ENCODE measurements around the gene KIF21A. TPM values are rescaled to one million over a fixed set of nuclear protein-coding genes. Genes with fewer than 3 reads are reported as not detected.

The KIF21A gene
- total and polyA plus RNA-seq, 2 of the 13 experiments (the other 11 are each of a cell fraction or from before 2014, with no cell fraction given): 20.6 to 39.7 TPM

DNA sequence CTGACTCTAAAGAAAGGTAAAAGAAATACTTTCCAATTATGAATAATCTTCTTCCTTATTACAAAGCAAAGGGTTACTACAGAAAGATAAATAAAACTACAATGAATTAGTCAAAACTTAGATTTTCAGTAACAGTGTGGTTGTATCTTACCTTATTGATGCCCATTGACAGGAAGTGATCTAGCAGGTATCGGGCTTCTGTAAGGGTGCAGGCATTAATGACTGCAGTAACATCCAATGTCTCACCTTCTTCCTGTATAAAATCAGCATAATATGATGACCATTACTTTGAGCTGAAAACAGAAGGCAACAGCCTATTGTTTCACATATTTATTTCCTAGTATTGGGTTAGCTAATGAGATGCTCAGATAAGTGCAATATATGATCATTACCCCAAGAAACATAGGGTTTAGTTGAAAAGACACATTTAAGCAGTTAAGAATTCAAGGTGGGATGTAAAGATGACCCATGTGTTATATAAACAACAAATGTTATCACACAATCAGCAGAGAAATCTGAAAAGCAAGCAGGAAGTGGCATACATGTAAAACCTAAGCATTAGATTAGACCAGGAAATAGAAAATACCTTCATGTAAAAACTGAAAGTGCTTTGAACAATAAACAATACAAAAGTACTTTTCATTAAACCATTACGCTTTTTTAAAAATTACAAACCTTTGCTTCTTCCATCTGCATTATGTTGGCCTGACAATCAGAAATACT is 111.2 kb downstream of the KIF21A start (continued):
- TF ChIP-seq, protein P1, sequence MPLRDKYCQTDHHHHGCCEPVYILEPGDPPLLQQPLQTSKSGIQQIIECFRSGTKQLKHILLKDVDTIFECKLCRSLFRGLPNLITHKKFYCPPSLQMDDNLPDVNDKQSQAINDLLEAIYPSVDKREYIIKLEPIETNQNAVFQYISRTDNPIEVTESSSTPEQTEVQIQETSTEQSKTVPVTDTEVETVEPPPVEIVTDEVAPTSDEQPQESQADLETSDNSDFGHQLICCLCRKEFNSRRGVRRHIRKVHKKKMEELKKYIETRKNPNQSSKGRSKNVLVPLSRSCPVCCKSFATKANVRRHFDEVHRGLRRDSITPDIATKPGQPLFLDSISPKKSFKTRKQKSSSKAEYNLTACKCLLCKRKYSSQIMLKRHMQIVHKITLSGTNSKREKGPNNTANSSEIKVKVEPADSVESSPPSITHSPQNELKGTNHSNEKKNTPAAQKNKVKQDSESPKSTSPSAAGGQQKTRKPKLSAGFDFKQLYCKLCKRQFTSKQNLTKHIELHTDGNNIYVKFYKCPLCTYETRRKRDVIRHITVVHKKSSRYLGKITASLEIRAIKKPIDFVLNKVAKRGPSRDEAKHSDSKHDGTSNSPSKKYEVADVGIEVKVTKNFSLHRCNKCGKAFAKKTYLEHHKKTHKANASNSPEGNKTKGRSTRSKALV (CRISPR knock-in tag; IDR thresholded peaks at IDR 0.05): no peak

DNA sequence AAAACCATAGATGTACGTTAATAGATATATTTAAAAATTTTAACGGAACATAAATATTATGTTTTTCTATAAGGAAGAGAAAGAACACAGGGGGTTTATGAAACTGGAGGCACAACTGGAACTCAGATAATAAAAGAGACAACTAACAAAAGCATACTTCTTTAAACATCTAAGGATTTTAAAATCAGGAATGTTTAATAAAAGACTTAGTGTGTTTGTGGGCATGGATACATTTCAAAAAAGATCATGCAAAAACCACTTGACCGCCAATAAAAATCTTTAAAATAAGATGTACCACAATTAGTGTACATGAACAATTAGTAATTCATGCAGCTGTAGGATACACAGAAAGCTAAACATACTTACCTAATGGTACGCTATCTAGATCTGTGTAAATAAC is 113.0 kb downstream of the KIF21A start:
- WGBS (ENCODE audit: low lambda C conversion rate): 96% methylated on average over 4 of the region's 4 CpGs
- no peak overlapping the region for H3K9ac ChIP-seq (ENCODE audit: insufficient read depth, low read depth, low read length)
- H3K9me3 ChIP-seq (ENCODE audit: low read length): no peaks in the 10 kb centered on the region
- H3K4me3 ChIP-seq (replicated peaks in 1 of 3; ENCODE audit: insufficient read depth in 1 of 3, low read depth in 2 of 3, low read length in 3 of 3): no peak overlapping the region
- H3K79me2 ChIP-seq (ENCODE audit: insufficient read depth, low read length): no peaks in the 10 kb centered on the region
- ATAC-seq: no peak
- CTCF ChIA-PET (ENCODE audit: low intra/inter-chr PET ratio, low total read pairs): no interaction called here
- intact Hi-C loops (cut with micrococcal nuclease; ENCODE audit: unreplicated experiment): no loop called here
- no peaks in the 10 kb centered on the region for H4K20me1 ChIP-seq (ENCODE audit: insufficient read depth, low read length)
- H3K4me2 ChIP-seq (ENCODE audit: low read depth, low read length): no peak overlapping the region
- peaks cover 5 to 19% of the 10 kb centered on the region in 2 experiments; a peak in 4 of 5 replicates for H3K36me3 ChIP-seq (replicated peaks in 1 of 2; ENCODE audit: control insufficient read depth in 1 of 2, insufficient read depth in 2 of 2, low read length in 2 of 2)
- no peak for DNase-seq (ENCODE audit: low spot score)
- POLR2A ChIA-PET: no interaction called here
- H3K27me3 ChIP-seq (ENCODE audit: control insufficient read depth in 1 of 2, insufficient read depth in 2 of 2, low read length in 2 of 2): no peaks in the 10 kb centered on the region
- BruUV-seq (replicated peaks): no TSS peak
- TF ChIP-seq, protein P2, sequence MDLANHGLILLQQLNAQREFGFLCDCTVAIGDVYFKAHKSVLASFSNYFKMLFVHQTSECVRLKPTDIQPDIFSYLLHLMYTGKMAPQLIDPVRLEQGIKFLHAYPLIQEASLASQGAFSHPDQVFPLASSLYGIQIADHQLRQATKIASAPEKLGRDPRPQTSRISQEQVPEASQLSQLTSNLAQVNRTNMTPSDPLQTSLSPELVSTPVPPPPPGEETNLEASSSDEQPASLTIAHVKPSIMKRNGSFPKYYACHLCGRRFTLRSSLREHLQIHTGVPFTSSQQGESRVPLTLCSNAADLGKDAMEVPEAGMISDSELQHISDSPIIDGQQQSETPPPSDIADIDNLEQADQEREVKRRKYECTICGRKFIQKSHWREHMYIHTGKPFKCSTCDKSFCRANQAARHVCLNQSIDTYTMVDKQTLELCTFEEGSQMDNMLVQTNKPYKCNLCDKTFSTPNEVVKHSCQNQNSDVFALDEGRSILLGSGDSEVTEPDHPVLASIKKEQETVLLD (CRISPR knock-in tag; IDR thresholded peaks at IDR 0.05; ENCODE audit: low read depth): no peak
- TF ChIP-seq, protein P3, sequence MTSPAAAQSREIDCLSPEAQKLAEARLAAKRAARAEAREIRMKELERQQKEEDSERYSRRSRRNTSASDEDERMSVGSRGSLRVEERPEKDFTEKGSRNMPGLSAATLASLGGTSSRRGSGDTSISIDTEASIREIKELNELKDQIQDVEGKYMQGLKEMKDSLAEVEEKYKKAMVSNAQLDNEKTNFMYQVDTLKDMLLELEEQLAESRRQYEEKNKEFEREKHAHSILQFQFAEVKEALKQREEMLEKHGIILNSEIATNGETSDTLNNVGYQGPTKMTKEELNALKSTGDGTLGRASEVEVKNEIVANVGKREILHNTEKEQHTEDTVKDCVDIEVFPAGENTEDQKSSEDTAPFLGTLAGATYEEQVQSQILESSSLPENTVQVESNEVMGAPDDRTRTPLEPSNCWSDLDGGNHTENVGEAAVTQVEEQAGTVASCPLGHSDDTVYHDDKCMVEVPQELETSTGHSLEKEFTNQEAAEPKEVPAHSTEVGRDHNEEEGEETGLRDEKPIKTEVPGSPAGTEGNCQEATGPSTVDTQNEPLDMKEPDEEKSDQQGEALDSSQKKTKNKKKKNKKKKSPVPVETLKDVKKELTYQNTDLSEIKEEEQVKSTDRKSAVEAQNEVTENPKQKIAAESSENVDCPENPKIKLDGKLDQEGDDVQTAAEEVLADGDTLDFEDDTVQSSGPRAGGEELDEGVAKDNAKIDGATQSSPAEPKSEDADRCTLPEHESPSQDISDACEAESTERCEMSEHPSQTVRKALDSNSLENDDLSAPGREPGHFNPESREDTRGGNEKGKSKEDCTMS (CRISPR knock-in tag; conservative IDR thresholded peaks at IDR 0.05): no peak
- TF ChIP-seq, protein P4, sequence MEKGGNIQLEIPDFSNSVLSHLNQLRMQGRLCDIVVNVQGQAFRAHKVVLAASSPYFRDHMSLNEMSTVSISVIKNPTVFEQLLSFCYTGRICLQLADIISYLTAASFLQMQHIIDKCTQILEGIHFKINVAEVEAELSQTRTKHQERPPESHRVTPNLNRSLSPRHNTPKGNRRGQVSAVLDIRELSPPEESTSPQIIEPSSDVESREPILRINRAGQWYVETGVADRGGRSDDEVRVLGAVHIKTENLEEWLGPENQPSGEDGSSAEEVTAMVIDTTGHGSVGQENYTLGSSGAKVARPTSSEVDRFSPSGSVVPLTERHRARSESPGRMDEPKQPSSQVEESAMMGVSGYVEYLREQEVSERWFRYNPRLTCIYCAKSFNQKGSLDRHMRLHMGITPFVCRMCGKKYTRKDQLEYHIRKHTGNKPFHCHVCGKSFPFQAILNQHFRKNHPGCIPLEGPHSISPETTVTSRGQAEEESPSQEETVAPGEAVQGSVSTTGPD (CRISPR knock-in tag; IDR thresholded peaks at IDR 0.05): no peak
- TF ChIP-seq, protein P5, sequence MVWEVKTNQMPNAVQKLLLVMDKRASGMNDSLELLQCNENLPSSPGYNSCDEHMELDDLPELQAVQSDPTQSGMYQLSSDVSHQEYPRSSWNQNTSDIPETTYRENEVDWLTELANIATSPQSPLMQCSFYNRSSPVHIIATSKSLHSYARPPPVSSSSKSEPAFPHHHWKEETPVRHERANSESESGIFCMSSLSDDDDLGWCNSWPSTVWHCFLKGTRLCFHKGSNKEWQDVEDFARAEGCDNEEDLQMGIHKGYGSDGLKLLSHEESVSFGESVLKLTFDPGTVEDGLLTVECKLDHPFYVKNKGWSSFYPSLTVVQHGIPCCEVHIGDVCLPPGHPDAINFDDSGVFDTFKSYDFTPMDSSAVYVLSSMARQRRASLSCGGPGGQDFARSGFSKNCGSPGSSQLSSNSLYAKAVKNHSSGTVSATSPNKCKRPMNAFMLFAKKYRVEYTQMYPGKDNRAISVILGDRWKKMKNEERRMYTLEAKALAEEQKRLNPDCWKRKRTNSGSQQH (CRISPR knock-in tag; IDR thresholded peaks at IDR 0.05; ENCODE audit: low read depth): no peak
- TF ChIP-seq ZSCAN12 (CRISPR knock-in tag; IDR thresholded peaks at IDR 0.05): no peak
- no peak overlapping the region for H2AFZ ChIP-seq (ENCODE audit: low read length)
- FAIRE-seq: no peak
- H3K4me1 ChIP-seq (ENCODE audit: insufficient read depth, low read length): no peaks in the 10 kb centered on the region
- in situ Hi-C loops (cut with HindIII; ENCODE audit: extremely low pct_ligation_motif_present, low pct_unique_long_range_greater_than_20kb): no loop called here
- H3K27ac ChIP-seq (ENCODE audit: extremely low read length, insufficient read depth, low read length): no peak overlapping the region
